Heart right ventricle (tissue), 16 donors: ENCODE data around the gene CIB2. TPM values are rescaled to one million over a fixed set of nuclear protein-coding genes. Genes with fewer than 3 reads are reported as not detected.

Source experiments
- ATAC-seq, 8 donors: fragments of 200-7000 bp; cut with Tn5 transposase; one replicate each; pipeline ENCODE4 v1.9.1; 2020; ENCODE audit warnings: mild to moderate bottlenecking in 8 of 8, moderate library complexity in 8 of 8, moderate number of reproducible peaks in 1 of 8
- DNase-seq, 2 donors: peaks; one replicate each; pipeline ENCODE4 v3.0.0-alpha.2; 2020
- H3K27ac ChIP-seq, 10 donors: fragments of 200-600 bp; sonication (generic) in 2 of 10; one replicate each; pipeline versions ENCODE4 v1.5.0 to v1.8.0; 2020 to 2022; ENCODE audit warnings: mild to moderate bottlenecking in 3 of 10
- H3K27me3 ChIP-seq, 7 donors: fragments of 200-600 bp; one replicate each; pipeline ENCODE4 v1.8.0; 2021 to 2022; ENCODE audit warnings: mild to moderate bottlenecking in 2 of 7
- H3K36me3 ChIP-seq, 9 donors: fragments of 200-600 bp; sonication (generic) in 1 of 9; one replicate each; pipeline versions ENCODE4 v1.5.0 to v1.8.0; 2020 to 2022; ENCODE audit warnings: mild to moderate bottlenecking in 2 of 9
- H3K4me1 ChIP-seq, 9 donors: fragments of 200-600 bp; sonication (generic) in 1 of 9; one replicate each; pipeline versions ENCODE4 v1.5.0 to v1.8.0; 2020 to 2022; ENCODE audit warnings: mild to moderate bottlenecking in 4 of 9
- H3K4me3 ChIP-seq, 10 donors: fragments of 200-600 bp; sonication (generic) in 2 of 10; one replicate each; pipeline versions ENCODE4 v1.5.0 to v1.8.0; 2020 to 2022; ENCODE audit warnings: mild to moderate bottlenecking in 7 of 10, moderate library complexity in 2 of 10
- H3K9me3 ChIP-seq, 11 donors: fragments of 200-600 bp in 10 of 11; sonication (generic) in 2 of 11; one replicate each; pipeline versions ENCODE4 v1.5.0 to v1.8.0; 2013 to 2022; ENCODE audit warnings: mild to moderate bottlenecking in 2 of 11, control low read depth in 1 of 11, moderate library complexity in 1 of 11
- WGBS, 2 donors: extraction: QIAGEN DNeasy Blood & Tissue Kit; methylation state at CpG; one replicate each; pipeline ENCODE4 v1.1.7; 2013; ENCODE audit warnings: inconsistent platforms in 1 of 2; 5-methylcytosine and 5-hydroxymethylcytosine counted together
- intact Hi-C, 10 donors: fragments of 100-400 bp; cut with DNase I; formaldehyde crosslinking; loops; one replicate each; pipeline versions ENCODE4 v1.11.1 to v1.14.2; 2022
- polyA plus RNA-seq, 2 donors: library from polyadenylated mRNA; stranded (reverse); fragments of 200-250 nt; gene quantifications; one replicate each; pipeline ENCODE4 v1.2.3, GENCODE V29; 2013
- total RNA-seq, 10 donors: library from RNA; stranded (reverse); fragmentation: NEBNext Ultra II Directional in 3 of 10; extraction: Animal tissue kit (Norgen Biotek cat#: 25700) in 3 of 10; gene quantifications; one replicate each; pipeline versions ENCODE4 v1.2.1 to v1.2.4, GENCODE V29; 2021 to 2023
- TF ChIP-seq, protein P1 (sequence below), 9 donors: fragments of 200-600 bp; sonication (generic) in 2 of 9; IDR thresholded peaks; one replicate each; pipeline versions ENCODE4 v1.5.0 to v1.8.0; 2021 to 2022; ENCODE audit warnings: antibody characterized with exemption in 9 of 9, mild to moderate bottlenecking in 5 of 9, moderate library complexity in 1 of 9
- donor health status: Arrhythmogenic right ventricular cardiomyopathy.
- donor health status: ischemic (EF 13 %, LVEDD 7.1; RV severe dilation, severe dysfunction).
- donor health status: healthy with polysubstance abuse.
- donor health status: DM: no; HTN: yes; CAD: no.
- donor health status: DM: no; HTN: no; CAD: no.
- donor health status: ischemic (EF 25% LVEDD 6.9; RV normal size, moderate dysfunction).
- donor health status: ischemic (EF 25% LVEDD 5.7; RV mildly dilated, moderate dysfunction).
- donor health status: healthy.
- donor health status: DM: yes; HTN: yes; CAD: no.
- donor health status: Ischemic cardiomyopathy.
- donor health status: ischemic (EF 35%, LVEDD 5.7; RV mildly dilated, moderate dysfunction).
- donor health status: nonischemic (EF 11% LVEDD 7.7; RV severe dilation, severe dysfunction).
- donor health status: DM: yes; HTN: yes; CAD: no.
- donor health status: PGD.
- donor health status: ischemic (EF 29% LVEDD 5.4; RV normal size, mild dysfunction).
- donor health status: nonischemic (EF 23%, LVEDD 6.1; RV moderate dilation, normal function).

Gene CIB2
- total and polyA plus RNA-seq, 12 donors, result 2.6 to 32.3 (median 13.7) TPM

GRCh38 chr15:78125267-78125666 lies 6.0 kb downstream of the CIB2 start:
- Histone ChIP-seq H3K4me3 (no peak overlapping the region), H3K36me3 (no peaks in the 10 kb centered on the region), H3K4me1 (no peaks in the 10 kb centered on the region), H3K9me3 (no peaks in the 10 kb centered on the region), H3K27ac (no peak overlapping the region), H3K27me3 (no peaks in the 10 kb centered on the region)
- intact Hi-C loops, result loop anchor here in 3 of 10 donors (5.0 kb wide), 3 partner anchors 57 to 117 kb away; no protein-coding TSS in a partner anchor
- WGBS, 2 donors, result 79 to 86% methylated on average over 3 of the region's 3 CpGs
- no peak for ATAC-seq
- no peak for DNase-seq
- TF ChIP-seq, protein P1, sequence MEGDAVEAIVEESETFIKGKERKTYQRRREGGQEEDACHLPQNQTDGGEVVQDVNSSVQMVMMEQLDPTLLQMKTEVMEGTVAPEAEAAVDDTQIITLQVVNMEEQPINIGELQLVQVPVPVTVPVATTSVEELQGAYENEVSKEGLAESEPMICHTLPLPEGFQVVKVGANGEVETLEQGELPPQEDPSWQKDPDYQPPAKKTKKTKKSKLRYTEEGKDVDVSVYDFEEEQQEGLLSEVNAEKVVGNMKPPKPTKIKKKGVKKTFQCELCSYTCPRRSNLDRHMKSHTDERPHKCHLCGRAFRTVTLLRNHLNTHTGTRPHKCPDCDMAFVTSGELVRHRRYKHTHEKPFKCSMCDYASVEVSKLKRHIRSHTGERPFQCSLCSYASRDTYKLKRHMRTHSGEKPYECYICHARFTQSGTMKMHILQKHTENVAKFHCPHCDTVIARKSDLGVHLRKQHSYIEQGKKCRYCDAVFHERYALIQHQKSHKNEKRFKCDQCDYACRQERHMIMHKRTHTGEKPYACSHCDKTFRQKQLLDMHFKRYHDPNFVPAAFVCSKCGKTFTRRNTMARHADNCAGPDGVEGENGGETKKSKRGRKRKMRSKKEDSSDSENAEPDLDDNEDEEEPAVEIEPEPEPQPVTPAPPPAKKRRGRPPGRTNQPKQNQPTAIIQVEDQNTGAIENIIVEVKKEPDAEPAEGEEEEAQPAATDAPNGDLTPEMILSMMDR (IDR thresholded peaks at IDR 0.05), result no peak

DNA sequence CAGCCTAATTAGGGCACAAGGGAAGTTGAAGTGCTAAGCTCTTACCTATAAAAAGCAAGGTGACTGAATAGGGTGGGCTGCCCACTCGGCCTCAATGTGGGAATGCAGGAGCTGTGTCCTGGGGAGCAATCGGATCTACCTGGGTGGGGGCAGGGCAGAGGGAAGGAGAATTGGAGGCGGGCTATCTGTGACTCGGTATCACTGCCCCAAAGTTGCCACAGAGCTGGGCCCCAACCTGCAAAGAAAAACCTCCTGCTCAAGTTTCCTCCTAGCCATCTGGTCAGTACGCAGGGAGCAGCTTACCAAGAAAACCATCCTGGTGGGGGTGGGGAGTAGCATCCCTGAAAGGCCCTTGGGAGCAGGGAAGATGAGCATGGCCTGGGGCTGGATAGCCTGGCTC lies 10.7 kb downstream of the CIB2 start:
- no peak for ATAC-seq
- Histone ChIP-seq H3K4me1 (no peaks in the 10 kb centered on the region), H3K27me3 (no peaks in the 10 kb centered on the region), H3K36me3 (no peaks in the 10 kb centered on the region), H3K4me3 (no peak overlapping the region), H3K9me3 (no peaks in the 10 kb centered on the region), H3K27ac (no peak overlapping the region)
- intact Hi-C loops, result no loop called here
- TF ChIP-seq, protein P1 (IDR thresholded peaks at IDR 0.05), result no peak
- DNase-seq, result no peak
- WGBS, 2 donors, result 76 to 88% methylated on average over 5 of the region's 5 CpGs

- 65 to 69% methylated on average over 3 of the region's 3 CpGs for WGBS, 2 donors
- ATAC-seq (no peak), DNase-seq (no peak)
- intact Hi-C loops, result loop anchor here (2.0 to 10.0 kb wide), 10 partner anchors 70 to 312 kb away; no protein-coding TSS in a partner anchor
- Histone ChIP-seq H3K27ac (no peak overlapping the region), H3K4me1 (peaks cover 0 to 9% (median 0%) of the 10 kb centered on the region in 9 donors), H3K36me3 (no peaks in the 10 kb centered on the region), H3K4me3 (no peak overlapping the region), H3K9me3 (no peaks in the 10 kb centered on the region), H3K27me3 (no peaks in the 10 kb centered on the region)
- TF ChIP-seq, protein P1 (IDR thresholded peaks at IDR 0.05), result no peak
Measured at GRCh38 chr15:78112551-78112950, 18.7 kb downstream of the CIB2 start.

- TF ChIP-seq, protein P1 (IDR thresholded peaks at IDR 0.05), result no peak
- DNase-seq (no peak), ATAC-seq (no peak)
- intact Hi-C loops, result loop anchor here (2.0 to 10.0 kb wide), 12 partner anchors 71 to 313 kb away; no protein-coding TSS in a partner anchor
- Histone ChIP-seq H3K27ac (no peak overlapping the region), H3K4me1 (peaks cover 0 to 9% (median 0%) of the 10 kb centered on the region in 9 donors), H3K27me3 (no peaks in the 10 kb centered on the region), H3K4me3 (no peak overlapping the region), H3K36me3 (no peaks in the 10 kb centered on the region), H3K9me3 (no peaks in the 10 kb centered on the region)
- 85 to 92% methylated on average over 3 of the region's 3 CpGs for WGBS, 2 donors
Measured at GRCh38 chr15:78111788-78112187, 19.5 kb downstream of the CIB2 start.
